HEK293 (cell line): ENCODE results near the gene PGGHG.
"Not testable (repeated sequence)": the region's sequence is repeated elsewhere in the genome, so short reads cannot be mapped to it uniquely, and the experiment has no call there.

Experiments used
- ATF2 ChIP-seq: fragments of 450-650 bp; formaldehyde crosslinking; IDR thresholded peaks from 2 replicates; pipeline ENCODE4 v1.5.1; 2016; ENCODE audit warnings: missing biosample characterization, missing genetic modification characterization, low read depth
- CTCF ChIP-seq: fragments of 450-650 bp; formaldehyde crosslinking; IDR thresholded peaks from 2 replicates; pipeline ENCODE4 v1.5.1; 2016; ENCODE audit warnings: missing biosample characterization, missing genetic modification characterization
- ELK4 ChIP-seq: IDR thresholded peaks from 2 replicates; pipeline ENCODE4 v1.6.1; 2011; ENCODE audit warnings: mild to moderate bottlenecking, low read depth, low read length, borderline replicate concordance
- MZF1 ChIP-seq: fragments of 450-650 bp; formaldehyde crosslinking; IDR thresholded peaks from 2 replicates; pipeline ENCODE4 v1.5.1; 2017; ENCODE audit warnings: missing biosample characterization, missing genetic modification characterization, borderline replicate concordance
- REST ChIP-seq: fragments of 450-650 bp; formaldehyde crosslinking; IDR thresholded peaks from 2 replicates; pipeline ENCODE4 v1.5.1; 2016; ENCODE audit warnings: missing biosample characterization, missing genetic modification characterization
- TSHZ1 ChIP-seq: fragments of 450-650 bp; formaldehyde crosslinking; IDR thresholded peaks from 2 replicates; pipeline ENCODE4 v1.5.1; 2016; ENCODE audit warnings: missing biosample characterization, missing genetic modification characterization, borderline replicate concordance
- ZBTB21 ChIP-seq: fragments of 450-650 bp; formaldehyde crosslinking; IDR thresholded peaks from 2 replicates; pipeline ENCODE4 v1.5.1; 2017; ENCODE audit warnings: missing biosample characterization, missing genetic modification characterization
- ZEB2 ChIP-seq: fragments of 450-650 bp; formaldehyde crosslinking; IDR thresholded peaks from 2 replicates; pipeline ENCODE4 v1.5.1; 2016; ENCODE audit warnings: missing biosample characterization, missing genetic modification characterization
- ZNF37A ChIP-seq: fragments of 450-650 bp; IDR thresholded peaks from 2 replicates; pipeline ENCODE4 v1.5.1; 2018; ENCODE audit warnings: missing biosample characterization, missing genetic modification characterization
- ZNF561 ChIP-seq: fragments of 450-650 bp; IDR thresholded peaks from 2 replicates; pipeline ENCODE4 v1.5.1; 2018; ENCODE audit warnings: missing biosample characterization, missing genetic modification characterization, borderline replicate concordance
- ZNF792 ChIP-seq: fragments of 450-650 bp; formaldehyde crosslinking; IDR thresholded peaks from 2 replicates; pipeline ENCODE4 v1.5.1; 2016; ENCODE audit warnings: missing biosample characterization, missing genetic modification characterization

- not testable (repeated sequence) for TF ChIP-seq CTCF (tag by site-specific recombination); ZEB2 (tag by site-specific recombination); ELK4; ZNF37A (tag by site-specific recombination); ATF2 (tag by site-specific recombination); REST; ZBTB21 (tag by site-specific recombination); ZNF561 (tag by site-specific recombination); TSHZ1 (tag by site-specific recombination); ZNF792; MZF1 (tag by site-specific recombination)
Observed at GRCh38 chr11:286977-287820, 1.7 kb upstream of the PGGHG start.
